GM21390 (cell line): ENCODE data around the gene CDK5RAP3.
"Not testable (repeated sequence)": the region's sequence is repeated elsewhere in the genome, so short reads cannot be mapped to it uniquely, and the experiment has no call there.

Source experiments
- ATAC-seq: cut with Tn5 transposase; IDR thresholded peaks from one replicate; pipeline ENCODE4 v1.9.1; 2021; ENCODE audit not compliant: unreplicated experiment

Gene CDK5RAP3

GRCh38 chr17:47973541-47973940 lies 2.6 kb downstream of the CDK5RAP3 start:
- no peak for ATAC-seq

DNA sequence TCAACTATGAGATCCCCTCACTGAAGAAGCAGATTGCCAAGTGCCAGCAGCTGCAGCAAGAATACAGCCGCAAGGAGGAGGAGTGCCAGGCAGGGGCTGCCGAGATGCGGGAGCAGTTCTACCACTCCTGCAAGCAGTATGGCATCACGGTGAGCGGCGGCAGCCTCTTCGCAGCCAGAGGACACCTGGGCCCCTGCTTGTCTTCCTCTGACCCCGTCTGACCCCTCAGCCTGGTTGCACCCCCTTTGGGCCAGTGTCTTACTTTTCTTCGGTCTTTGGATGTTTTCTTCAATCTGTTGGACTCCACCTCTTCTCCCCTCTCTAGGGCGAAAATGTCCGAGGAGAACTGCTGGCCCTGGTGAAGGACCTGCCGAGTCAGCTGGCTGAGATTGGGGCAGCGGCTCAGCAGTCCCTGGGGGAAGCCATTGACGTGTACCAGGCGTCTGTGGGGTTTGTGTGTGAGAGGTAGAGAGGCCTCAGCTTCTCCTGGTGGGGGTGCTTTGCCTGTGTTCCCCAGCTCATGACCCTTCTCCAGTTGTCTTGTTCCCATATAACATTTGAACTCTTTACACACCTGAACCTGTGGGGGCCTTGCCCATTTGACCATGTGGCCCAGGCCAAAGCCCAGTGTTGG lies 4.4 kb downstream of the CDK5RAP3 start:
- ATAC-seq = no peak

DNA sequence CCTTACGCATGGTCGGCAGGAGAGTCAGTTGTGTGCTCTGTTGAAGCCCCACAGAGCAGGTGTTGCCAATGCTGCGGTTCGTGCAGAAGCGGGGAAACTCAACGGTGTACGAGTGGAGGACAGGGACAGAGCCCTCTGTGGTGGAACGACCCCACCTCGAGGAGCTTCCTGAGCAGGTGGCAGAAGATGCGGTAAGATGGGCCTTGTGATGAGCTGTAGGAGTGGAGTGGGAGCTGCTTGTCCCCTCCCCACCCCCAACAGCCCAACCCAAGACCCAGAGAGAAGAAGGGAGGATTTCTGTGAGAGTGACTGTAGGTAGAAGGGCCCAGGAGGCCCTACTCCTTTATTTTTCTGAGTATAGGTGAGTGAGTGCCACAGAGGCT lies 4.9 kb downstream of the CDK5RAP3 start:
- no peak for ATAC-seq

GRCh38 chr17:47978324-47978723 lies 7.4 kb downstream of the CDK5RAP3 start:
- no peak for ATAC-seq

DNA sequence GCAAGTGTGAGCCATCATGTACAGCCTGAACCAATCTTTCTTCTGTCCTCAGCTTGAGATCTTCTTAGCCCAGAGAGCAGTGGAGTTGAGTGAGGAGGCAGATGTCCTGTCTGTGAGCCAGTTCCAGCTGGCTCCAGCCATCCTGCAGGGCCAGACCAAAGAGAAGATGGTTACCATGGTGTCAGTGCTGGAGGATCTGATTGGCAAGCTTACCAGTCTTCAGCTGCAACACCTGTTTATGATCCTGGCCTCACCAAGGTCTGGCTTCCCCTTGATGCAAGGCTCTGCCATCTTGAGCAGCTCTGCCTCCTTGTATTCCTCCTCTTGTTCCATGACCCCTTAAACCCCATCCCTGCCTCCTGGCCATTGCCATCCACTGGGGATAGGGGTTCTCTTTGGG lies 9.6 kb downstream of the CDK5RAP3 start:
- ATAC-seq = no peak

- no peak for ATAC-seq
These were observed 10.5 kb downstream of the CDK5RAP3 start for GRCh38 chr17:47981462-47981861.

DNA sequence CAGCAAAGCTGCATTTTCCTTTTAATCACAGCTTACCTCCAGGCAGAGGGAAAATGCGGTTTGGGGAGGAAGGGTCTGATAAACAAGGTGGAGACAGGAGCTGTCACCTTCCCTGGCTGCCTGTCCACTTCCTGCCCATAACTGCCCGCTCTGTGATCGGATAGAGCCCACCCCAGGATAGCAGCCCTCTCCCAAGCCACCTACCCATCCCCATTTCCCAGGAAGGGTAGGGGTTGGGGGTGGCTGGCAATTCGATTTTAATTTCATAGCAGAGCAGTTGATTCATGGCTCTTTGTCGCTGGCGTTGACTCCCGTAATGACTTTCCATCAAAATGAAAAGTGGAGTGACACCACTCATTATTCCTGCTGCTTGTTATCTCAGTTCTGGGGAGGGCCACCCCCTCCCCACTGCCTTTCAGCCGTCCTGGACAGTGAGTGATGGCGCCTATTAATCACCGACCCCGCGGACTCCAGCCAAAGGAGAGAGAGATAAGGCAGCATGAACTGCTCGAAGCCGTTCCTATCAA lies 11.2 kb downstream of the CDK5RAP3 start:
- no peak for ATAC-seq

GRCh38 chr17:47982645-47983390 lies 11.9 kb downstream of the CDK5RAP3 start:
- no peak for ATAC-seq

- no peak for ATAC-seq
These were observed 12.7 kb downstream of the CDK5RAP3 start for GRCh38 chr17:47983492-47984223.

GRCh38 chr17:47986520-47986919 lies 15.6 kb downstream of the CDK5RAP3 start:
- ATAC-seq = no peak

- ATAC-seq = no peak
These were observed 16.4 kb downstream of the CDK5RAP3 start for GRCh38 chr17:47987240-47987835.

DNA sequence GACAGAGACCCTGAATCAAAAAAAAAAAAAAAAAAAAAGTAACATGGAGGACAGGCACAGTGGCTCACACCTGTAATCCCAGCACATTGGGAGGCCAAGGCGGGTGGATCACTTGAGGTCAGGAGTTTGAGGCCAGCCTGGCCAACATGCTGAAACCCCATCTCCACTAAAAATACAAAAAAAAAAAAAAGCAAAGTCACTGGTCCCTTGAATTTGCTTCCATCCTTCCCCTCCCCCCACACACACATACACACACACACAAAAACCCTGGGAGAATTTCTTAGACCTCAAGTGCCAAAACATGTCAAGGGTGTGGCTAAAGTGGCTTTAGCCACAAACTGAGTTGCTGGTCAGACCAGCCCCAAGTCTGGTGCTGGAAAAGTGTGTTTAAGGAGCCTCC lies 17.5 kb downstream of the CDK5RAP3 start:
- ATAC-seq = not testable (repeated sequence)

- no peak for ATAC-seq
These were observed 18.2 kb downstream of the CDK5RAP3 start for GRCh38 chr17:47989159-47989558.

DNA sequence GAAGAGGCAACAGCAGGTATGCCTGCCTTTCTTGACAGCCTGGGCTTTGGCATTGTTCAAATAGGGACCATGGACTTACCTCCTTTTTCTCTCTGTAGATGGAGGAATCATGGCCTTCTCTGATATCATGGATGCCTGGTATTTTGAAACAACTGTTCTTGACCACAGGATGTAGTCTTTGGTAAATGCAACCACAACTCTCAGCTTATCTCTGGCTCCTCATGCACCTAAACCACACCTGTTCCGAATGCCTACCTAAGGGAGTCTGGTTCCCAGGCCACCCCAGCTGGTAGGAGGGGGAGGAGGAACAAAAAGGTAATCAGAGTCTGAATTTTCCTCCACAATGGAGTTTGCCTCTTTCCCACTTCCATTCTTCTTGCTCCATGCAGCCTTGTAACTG lies 18.8 kb downstream of the CDK5RAP3 start:
- no peak for ATAC-seq

GRCh38 chr17:47990962-47991731 lies 20.2 kb downstream of the CDK5RAP3 start:
- ATAC-seq = no peak

GRCh38 chr17:47992216-47992615 lies 21.3 kb downstream of the CDK5RAP3 start:
- no peak for ATAC-seq

DNA sequence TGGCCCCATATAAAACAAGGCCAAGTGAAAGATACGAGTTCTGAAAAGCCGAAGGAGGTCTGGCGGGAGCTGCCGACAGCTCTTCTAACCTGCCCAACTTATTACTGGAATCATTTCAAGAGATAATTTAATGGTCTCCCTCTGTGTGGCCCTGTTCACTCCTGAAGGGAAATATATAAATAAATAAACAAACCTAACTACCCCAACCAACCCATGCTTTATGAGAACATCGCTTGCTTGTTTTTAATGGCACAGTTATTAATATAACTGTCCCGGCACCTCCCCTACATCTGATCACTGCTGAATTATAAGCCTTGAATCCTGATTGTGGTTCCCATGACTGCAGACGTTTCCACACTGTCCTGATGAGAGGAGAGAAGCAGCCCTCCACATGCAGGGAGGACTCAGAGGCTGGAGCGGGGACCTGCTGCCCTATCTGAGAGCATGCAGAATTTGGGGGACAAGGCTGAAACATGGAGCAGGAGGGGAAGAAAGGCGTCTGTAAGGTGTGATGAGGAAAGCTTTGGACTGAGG lies 22.2 kb downstream of the CDK5RAP3 start:
- no peak for ATAC-seq

GRCh38 chr17:47993964-47994363 lies 23.1 kb downstream of the CDK5RAP3 start:
- ATAC-seq = no peak

DNA sequence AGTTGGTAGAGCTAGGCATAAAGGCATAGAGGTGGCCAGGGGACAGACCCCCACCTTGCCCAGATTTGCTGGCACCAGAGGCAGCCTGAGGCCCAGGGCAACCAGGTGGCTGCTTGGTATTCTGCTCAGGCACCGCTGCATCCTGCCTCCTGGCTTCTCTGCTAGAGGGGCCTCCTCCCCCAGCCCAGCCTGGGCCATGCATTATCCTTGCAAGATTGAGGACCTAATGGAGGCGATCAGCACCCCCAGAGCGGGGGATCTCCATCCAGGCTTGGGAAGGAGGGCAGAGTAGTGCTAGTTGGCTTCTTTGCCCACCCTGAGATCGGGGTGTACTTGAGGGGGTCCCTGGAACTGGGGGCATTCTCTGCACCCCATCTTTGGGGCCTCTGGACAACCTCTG lies 23.8 kb downstream of the CDK5RAP3 start:
- no peak for ATAC-seq

DNA sequence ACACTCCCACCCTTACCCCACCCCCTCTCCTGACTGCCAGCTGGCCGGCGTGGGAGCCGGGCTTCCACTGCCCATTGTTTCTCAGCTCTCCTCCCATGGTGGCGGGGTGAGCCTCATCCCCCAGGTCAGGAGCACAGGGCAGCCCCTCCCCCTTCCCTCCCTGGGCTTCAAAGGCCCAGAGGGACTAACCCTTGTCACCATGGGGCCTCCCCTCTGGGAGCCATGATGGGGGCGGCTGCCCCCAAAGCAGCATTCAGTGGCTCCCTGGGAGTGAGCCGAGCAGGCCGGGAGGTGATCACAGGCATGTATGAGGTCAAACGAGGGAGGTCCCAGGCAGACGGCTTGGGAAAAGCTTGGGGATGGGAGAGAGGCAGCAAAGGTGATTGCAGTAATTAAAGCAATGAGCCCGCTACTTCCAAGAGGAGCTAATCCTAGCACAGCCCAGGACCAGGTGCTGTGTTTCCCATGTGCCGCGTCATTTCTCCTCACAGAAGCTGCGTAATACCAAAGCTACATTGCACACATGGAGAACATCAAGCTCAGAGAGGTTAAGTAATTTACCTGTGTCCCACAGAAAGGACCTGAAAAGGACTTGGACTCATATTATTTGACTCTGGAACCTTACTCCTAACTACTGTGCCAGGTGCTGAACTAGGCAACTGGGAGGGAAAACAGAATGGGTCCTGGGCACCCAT lies 24.5 kb downstream of the CDK5RAP3 start:
- ATAC-seq = no peak
